Measurements from ENCODE around the gene SPOP. TPM values are rescaled to one million over a fixed set of nuclear protein-coding genes. Genes with fewer than 3 reads are reported as not detected.

The SPOP gene
- total and polyA plus RNA-seq, 2 of the 4 experiments (the other 2 are of a cell fraction), result 24.9 to 47.5 TPM

DNA sequence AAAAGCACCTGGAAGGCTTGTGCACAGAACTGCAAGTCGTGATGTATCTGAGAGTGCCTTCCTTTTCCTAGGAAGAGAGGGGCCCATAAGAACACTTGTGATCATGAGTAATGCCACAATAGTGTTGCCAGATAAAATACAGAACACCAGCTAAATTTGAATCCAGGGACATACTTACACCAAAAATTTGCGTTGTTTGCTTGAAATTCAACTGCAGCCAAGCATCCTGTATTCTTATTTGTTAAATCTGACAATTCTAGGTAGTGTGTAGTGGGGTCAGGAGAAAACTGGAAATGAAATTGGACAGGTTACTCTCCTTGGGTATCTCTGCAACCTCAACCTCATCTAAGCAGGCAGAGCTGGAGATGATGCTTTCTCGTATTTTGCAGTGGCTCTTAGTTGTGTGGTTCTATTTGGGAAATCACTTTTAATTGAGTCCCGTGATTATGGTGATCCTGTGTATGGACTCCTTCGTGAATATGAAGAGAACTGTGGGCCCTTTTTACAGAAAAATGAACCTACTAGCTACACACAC is 17.9 kb upstream of the SPOP start:
- no peak for DNase-seq
- intact Hi-C loops (cut with micrococcal nuclease), result loop anchor here (1.0 kb wide), 1 partner anchor 127 kb away; no protein-coding TSS in a partner anchor
- H4K5ac ChIP-seq (ENCODE audit: low read depth, low read length), result no peak overlapping the region
- dilution Hi-C loops (cut with HindIII; ENCODE audit: low sequenced_read_pairs, unreplicated experiment), result no loop called here
- no peak for TF ChIP-seq MAFK (IDR thresholded peaks at IDR 0.05; ENCODE audit: low read depth, low read length)
- TF ChIP-seq SMC3 (IDR thresholded peaks at IDR 0.05; ENCODE audit: low read depth, low read length), result no peak
- TF ChIP-seq RCOR1 (IDR thresholded peaks at IDR 0.05; ENCODE audit: insufficient replicate concordance, low read length), result no peak
- no peak for TF ChIP-seq MXI1 (IDR thresholded peaks at IDR 0.05; ENCODE audit: borderline replicate concordance, low read depth, low read length)
- no peak for TF ChIP-seq CEBPB (IDR thresholded peaks at IDR 0.05; ENCODE audit: low read depth, low read length)
- TF ChIP-seq CHD1 (IDR thresholded peaks at IDR 0.05; ENCODE audit: low read depth, low read length), result no peak
- TF ChIP-seq RFX5 (IDR thresholded peaks at IDR 0.05; ENCODE audit: low read depth, low read length), result no peak
- TF ChIP-seq POLR2A (IDR thresholded peaks at IDR 0.05; ENCODE audit: low read depth, low read length), result no peak
- TF ChIP-seq BHLHE40 (IDR thresholded peaks at IDR 0.05; ENCODE audit: low read depth, low read length), result no peak
- TF ChIP-seq RAD21 (IDR thresholded peaks at IDR 0.05; ENCODE audit: low read length), result no peak
- TF ChIP-seq, protein P1, sequence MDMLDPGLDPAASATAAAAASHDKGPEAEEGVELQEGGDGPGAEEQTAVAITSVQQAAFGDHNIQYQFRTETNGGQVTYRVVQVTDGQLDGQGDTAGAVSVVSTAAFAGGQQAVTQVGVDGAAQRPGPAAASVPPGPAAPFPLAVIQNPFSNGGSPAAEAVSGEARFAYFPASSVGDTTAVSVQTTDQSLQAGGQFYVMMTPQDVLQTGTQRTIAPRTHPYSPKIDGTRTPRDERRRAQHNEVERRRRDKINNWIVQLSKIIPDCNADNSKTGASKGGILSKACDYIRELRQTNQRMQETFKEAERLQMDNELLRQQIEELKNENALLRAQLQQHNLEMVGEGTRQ (IDR thresholded peaks at IDR 0.05; ENCODE audit: low read depth, low read length), result no peak
- WGBS, 2 experiments (ENCODE audit: extremely low coverage in 2 of 2, insufficient read length in 1 of 2), result 0% methylated on average over 1 of the region's 5 CpGs; no CpG with 5 or more reads in 1 of the 2 experiments
- in situ Hi-C loops (cut with MboI; ENCODE audit: low sequenced_read_pairs), result loop anchor here (5.0 kb wide), 1 partner anchor 123 kb away; no protein-coding TSS in a partner anchor
- H3K4me1 ChIP-seq (ENCODE audit: control insufficient read depth, insufficient read depth, low read length), result no peaks in the 10 kb centered on the region
- no peak overlapping the region for H3K4ac ChIP-seq (ENCODE audit: low read depth, low read length)
- H2AFZ ChIP-seq (replicated peaks; ENCODE audit: low read length, poor library complexity), result peak overlapping the region; percentile 74
- no peak overlapping the region for H2BK15ac ChIP-seq (ENCODE audit: low read depth, low read length)
- H3K9me3 ChIP-seq (ENCODE audit: control insufficient read depth, insufficient read depth, low read length), result no peaks in the 10 kb centered on the region
- no peaks in the 10 kb centered on the region for H3K9me1 ChIP-seq (ENCODE audit: insufficient read depth, low read length)
- peaks cover 4% of the 10 kb centered on the region for H3K27me3 ChIP-seq (ENCODE audit: control insufficient read depth, insufficient read depth, low read length)
- ChIA-PET CTCF (interaction anchor here (0.7 to 3.1 kb wide), 8 partner anchors 8 to 337 kb away, joined by 3 to 16 read pairs (median 4); no protein-coding TSS in a partner anchor), POLR2A (ENCODE audit: unreplicated experiment) (no interaction called here)
- H3K56ac ChIP-seq (ENCODE audit: extremely low read depth, insufficient read depth, low read length), result no peak overlapping the region
- H4K20me1 ChIP-seq (ENCODE audit: insufficient read depth, low read length), result no peaks in the 10 kb centered on the region
- no peak overlapping the region for H2AK5ac ChIP-seq (ENCODE audit: low read depth, low read length)
- H3K36me3 ChIP-seq (ENCODE audit: control insufficient read depth, insufficient read depth, low read length), result peaks cover 11% of the 10 kb centered on the region
- BruUV-seq (replicated peaks), result no TSS peak
- H3K79me1 ChIP-seq (ENCODE audit: low read depth in 1 of 2, low read length in 2 of 2), result no peaks in the 10 kb centered on the region
- no peak overlapping the region for H3K14ac ChIP-seq (replicated peaks; ENCODE audit: low read depth, low read length)
- ATAC-seq (ENCODE audit: low read depth), result no peak
- H3K23ac ChIP-seq (ENCODE audit: low read depth, low read length), result no peak overlapping the region
- no peak overlapping the region for H2BK5ac ChIP-seq (ENCODE audit: low read depth, low read length, poor library complexity, severe bottlenecking)
- no peak overlapping the region for H4K8ac ChIP-seq (ENCODE audit: low read depth in 2 of 2, low read length in 2 of 2)
- no peak overlapping the region for H2AK9ac ChIP-seq (replicated peaks; ENCODE audit: low read depth, low read length, poor library complexity)
- no peak overlapping the region for H2BK20ac ChIP-seq (ENCODE audit: low read depth, low read length)
- H3K9ac ChIP-seq (ENCODE audit: low read depth, low read length), result no peak overlapping the region
- no peak overlapping the region for H3K27ac ChIP-seq (ENCODE audit: insufficient read depth, low read length)
- H3K4me2 ChIP-seq (ENCODE audit: low read depth, low read length), result no peak overlapping the region
- H3K4me3 ChIP-seq (ENCODE audit: insufficient read depth, low read depth, low read length), result no peak overlapping the region
- H2BK120ac ChIP-seq (ENCODE audit: low read depth, low read length), result no peak overlapping the region
- no peak overlapping the region for H4K91ac ChIP-seq (ENCODE audit: insufficient read depth, low read depth, low read length)
- no peak overlapping the region for H3K18ac ChIP-seq (ENCODE audit: low read depth, low read length)
